Body of pancreas (tissue), 4 donors: ENCODE data around the gene CD48.

Experiments used
- POLR2A ChIP-seq, 3 donors: fragments of 450-650 bp; IDR thresholded peaks; one replicate each; pipeline ENCODE4 v1.6.1; 2016; ENCODE audit warnings: antibody characterized with exemption in 3 of 3, mild to moderate bottlenecking in 2 of 3
- TF ChIP-seq, protein P1 (sequence below), 7 experiments: fragments of 450-650 bp in 4 of 7; fragments of 200-600 bp in 3 of 7; sonication (generic) in 3 of 7; IDR thresholded peaks; one replicate each; pipeline ENCODE4 v1.5.1; 2016 to 2019; ENCODE audit warnings: antibody characterized with exemption in 7 of 7

GRCh38 chr1:160744199-160744851 lies 32.7 kb upstream of the CD48 start:
- TF ChIP-seq, protein P1, sequence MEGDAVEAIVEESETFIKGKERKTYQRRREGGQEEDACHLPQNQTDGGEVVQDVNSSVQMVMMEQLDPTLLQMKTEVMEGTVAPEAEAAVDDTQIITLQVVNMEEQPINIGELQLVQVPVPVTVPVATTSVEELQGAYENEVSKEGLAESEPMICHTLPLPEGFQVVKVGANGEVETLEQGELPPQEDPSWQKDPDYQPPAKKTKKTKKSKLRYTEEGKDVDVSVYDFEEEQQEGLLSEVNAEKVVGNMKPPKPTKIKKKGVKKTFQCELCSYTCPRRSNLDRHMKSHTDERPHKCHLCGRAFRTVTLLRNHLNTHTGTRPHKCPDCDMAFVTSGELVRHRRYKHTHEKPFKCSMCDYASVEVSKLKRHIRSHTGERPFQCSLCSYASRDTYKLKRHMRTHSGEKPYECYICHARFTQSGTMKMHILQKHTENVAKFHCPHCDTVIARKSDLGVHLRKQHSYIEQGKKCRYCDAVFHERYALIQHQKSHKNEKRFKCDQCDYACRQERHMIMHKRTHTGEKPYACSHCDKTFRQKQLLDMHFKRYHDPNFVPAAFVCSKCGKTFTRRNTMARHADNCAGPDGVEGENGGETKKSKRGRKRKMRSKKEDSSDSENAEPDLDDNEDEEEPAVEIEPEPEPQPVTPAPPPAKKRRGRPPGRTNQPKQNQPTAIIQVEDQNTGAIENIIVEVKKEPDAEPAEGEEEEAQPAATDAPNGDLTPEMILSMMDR (IDR thresholded peaks at IDR 0.05): no peak
- no peak for TF ChIP-seq POLR2A (IDR thresholded peaks at IDR 0.05)
